Progenitor cell of endocrine pancreas (in vitro differentiated cells): ENCODE measurements around the gene LSM2. TPM values are rescaled to one million over a fixed set of nuclear protein-coding genes. Genes with fewer than 3 reads are reported as not detected.

Experiments used
- DNase-seq: peaks from one replicate; pipeline ENCODE4 v3.0.0; 2021; ENCODE audit warnings: low spot score; ENCODE audit not compliant: unreplicated experiment
- H3K27ac Mint-ChIP-seq: 2 replicates; pipeline ENCODE4 v1.8.0; 2021; ENCODE audit warnings: mild to moderate bottlenecking, moderate library complexity, mixed read lengths
- H3K27me3 Mint-ChIP-seq: 2 replicates; pipeline ENCODE4 v1.8.0; 2021; ENCODE audit warnings: mixed read lengths
- H3K36me3 Mint-ChIP-seq: 2 replicates; pipeline ENCODE4 v1.8.0; 2022; ENCODE audit warnings: mixed read lengths; ENCODE audit not compliant: insufficient read depth
- H3K4me1 Mint-ChIP-seq: 2 replicates; pipeline ENCODE4 v1.8.0; 2021; ENCODE audit warnings: low read depth, mixed read lengths
- H3K4me3 Mint-ChIP-seq: 2 replicates; pipeline ENCODE4 v1.8.0; 2021; ENCODE audit warnings: low read depth, mild to moderate bottlenecking, moderate library complexity, mixed read lengths
- H3K9me3 Mint-ChIP-seq: 2 replicates; pipeline ENCODE4 v1.8.0; 2021; ENCODE audit warnings: low read depth, mixed read lengths
- CTCF ChIP-seq: fragments of 200-600 bp; sonication (generic); IDR thresholded peaks from one replicate; pipeline ENCODE4 v1.5.0; 2021; ENCODE audit warnings: antibody characterized with exemption, mild to moderate bottlenecking; ENCODE audit not compliant: unreplicated experiment
- total RNA-seq: library from RNA; stranded (reverse); gene quantifications from 2 replicates; pipeline ENCODE4 v1.2.1, GENCODE V29; 2021

The LSM2 gene
- total RNA-seq, 1 donor from 2014 or later = 80.4 TPM

- no peak for TF ChIP-seq CTCF
- H3K27me3 Mint-ChIP-seq = no peaks in the 10 kb centered on the region
- peaks cover 3% of the 10 kb centered on the region for H3K36me3 Mint-ChIP-seq
- no peaks in the 10 kb centered on the region for H3K9me3 Mint-ChIP-seq
- no peak overlapping the region for H3K4me3 Mint-ChIP-seq
- no peak for DNase-seq
- no peak overlapping the region for H3K27ac Mint-ChIP-seq
- H3K4me1 Mint-ChIP-seq = no peaks in the 10 kb centered on the region
Observed at GRCh38 chr6:31799781-31800180, 7.0 kb downstream of the LSM2 start.

- no peaks in the 10 kb centered on the region for H3K9me3 Mint-ChIP-seq
- H3K4me1 Mint-ChIP-seq = peaks cover 8% of the 10 kb centered on the region
Observed at GRCh38 chr6:31797588-31797987, 9.2 kb downstream of the LSM2 start.

GRCh38 chr6:31796993-31797385 is 9.8 kb downstream of the LSM2 start:
- Mint-ChIP-seq H3K27me3 (no peaks in the 10 kb centered on the region), H3K9me3 (no peaks in the 10 kb centered on the region), H3K36me3 (peaks cover 3% of the 10 kb centered on the region), H3K4me3 (no peak overlapping the region), H3K27ac (peak overlapping the region; percentile 18), H3K4me1 (peaks cover 8% of the 10 kb centered on the region)
- no peak for DNase-seq
- TF ChIP-seq CTCF = no peak

More at GRCh38 chr6:31797588-31797987, 9.2 kb downstream of the LSM2 start:
- DNase-seq = no peak
- H3K27ac Mint-ChIP-seq = no peak overlapping the region
- TF ChIP-seq CTCF = no peak
- no peak overlapping the region for H3K4me3 Mint-ChIP-seq
- H3K27me3 Mint-ChIP-seq = no peaks in the 10 kb centered on the region
- peaks cover 3% of the 10 kb centered on the region for H3K36me3 Mint-ChIP-seq

GRCh38 chr6:31795616-31796298 is 11.0 kb downstream of the LSM2 start, which contains the start of gene VARS1:
Gene VARS1, minus strand, starts transcription at chr6:31795752. Its CDS starts 535 bp downstream, at chr6:31795217.
- peak; percentile 84 for DNase-seq
- TF ChIP-seq CTCF = peak; percentile 77
- H3K4me1 Mint-ChIP-seq = peaks cover 10% of the 10 kb centered on the region
- no peaks in the 10 kb centered on the region for H3K9me3 Mint-ChIP-seq
- peak within 1 kb of the TSS; percentile 98 for H3K27ac Mint-ChIP-seq
- H3K36me3 Mint-ChIP-seq = peaks cover 2% of the 10 kb centered on the region
- no peaks in the 10 kb centered on the region for H3K27me3 Mint-ChIP-seq
- peak within 1 kb of the TSS; percentile 96 for H3K4me3 Mint-ChIP-seq

GRCh38 chr6:31794866-31795615 is 11.7 kb downstream of the LSM2 start:
- Mint-ChIP-seq H3K4me1 (peaks cover 10% of the 10 kb centered on the region), H3K36me3 (peaks cover 2% of the 10 kb centered on the region), H3K9me3 (no peaks in the 10 kb centered on the region), H3K27me3 (no peaks in the 10 kb centered on the region), H3K27ac (peak overlapping the region; percentile 98), H3K4me3 (peak overlapping the region; percentile 96)
- DNase-seq = no peak
- no peak for TF ChIP-seq CTCF
